ENCODE data around the gene WASF2. TPM values are rescaled to one million over a fixed set of nuclear protein-coding genes. Genes with fewer than 3 reads are reported as not detected.

WASF2 gene
- polyA plus RNA-seq, 1 experiment, result 62.7 TPM

GRCh38 chr1:27405074-27405473 is 84.9 kb downstream of the WASF2 start:
- no peaks in the 10 kb centered on the region for H3K9me3 ChIP-seq (ENCODE audit: control insufficient read depth, insufficient read depth, low read length)
- no peak overlapping the region for H3K27ac ChIP-seq (ENCODE audit: low read depth, low read length)
- ChIA-PET POLR2A (interaction anchor here (0.6 to 1.2 kb wide), 2 partner anchors 10 to 105 kb away, joined by 3 read pairs; no protein-coding TSS in a partner anchor), CTCF (interaction anchor here (0.6 to 1.6 kb wide), 4 partner anchors 10 to 202 kb away, joined by 3 to 10 read pairs (median 4); no protein-coding TSS in a partner anchor)
- H3K27me3 ChIP-seq (ENCODE audit: control insufficient read depth, insufficient read depth, low read length), result no peaks in the 10 kb centered on the region
- TF ChIP-seq, protein P1, sequence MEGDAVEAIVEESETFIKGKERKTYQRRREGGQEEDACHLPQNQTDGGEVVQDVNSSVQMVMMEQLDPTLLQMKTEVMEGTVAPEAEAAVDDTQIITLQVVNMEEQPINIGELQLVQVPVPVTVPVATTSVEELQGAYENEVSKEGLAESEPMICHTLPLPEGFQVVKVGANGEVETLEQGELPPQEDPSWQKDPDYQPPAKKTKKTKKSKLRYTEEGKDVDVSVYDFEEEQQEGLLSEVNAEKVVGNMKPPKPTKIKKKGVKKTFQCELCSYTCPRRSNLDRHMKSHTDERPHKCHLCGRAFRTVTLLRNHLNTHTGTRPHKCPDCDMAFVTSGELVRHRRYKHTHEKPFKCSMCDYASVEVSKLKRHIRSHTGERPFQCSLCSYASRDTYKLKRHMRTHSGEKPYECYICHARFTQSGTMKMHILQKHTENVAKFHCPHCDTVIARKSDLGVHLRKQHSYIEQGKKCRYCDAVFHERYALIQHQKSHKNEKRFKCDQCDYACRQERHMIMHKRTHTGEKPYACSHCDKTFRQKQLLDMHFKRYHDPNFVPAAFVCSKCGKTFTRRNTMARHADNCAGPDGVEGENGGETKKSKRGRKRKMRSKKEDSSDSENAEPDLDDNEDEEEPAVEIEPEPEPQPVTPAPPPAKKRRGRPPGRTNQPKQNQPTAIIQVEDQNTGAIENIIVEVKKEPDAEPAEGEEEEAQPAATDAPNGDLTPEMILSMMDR (IDR thresholded peaks at IDR 0.05; ENCODE audit: low read depth, low read length), result no peak
- no peak for DNase-seq (ENCODE audit: low read depth, low spot score)
- no peak overlapping the region for H3K4me3 ChIP-seq (ENCODE audit: low read depth, low read length)

DNA sequence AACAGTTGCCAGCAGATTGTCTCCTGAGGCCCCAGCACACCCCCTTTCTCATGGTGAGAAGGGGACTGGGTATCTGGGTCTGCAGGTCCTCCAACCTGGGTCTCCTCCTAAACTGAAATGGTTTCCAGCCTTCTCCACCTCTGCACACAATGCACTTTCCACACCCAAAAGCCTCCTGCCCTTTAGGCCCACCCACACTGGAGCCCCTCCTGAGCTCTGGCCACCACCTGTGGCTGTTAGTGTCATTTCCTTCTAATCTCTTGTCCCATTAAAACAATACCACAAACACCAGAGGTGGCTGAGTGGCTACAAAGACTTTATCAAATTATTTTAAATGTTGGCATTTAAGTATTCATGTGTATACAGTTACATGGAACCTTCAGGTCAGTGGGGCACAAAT is 86.0 kb downstream of the WASF2 start:
- ChIA-PET POLR2A (no interaction called here), CTCF (interaction anchor here (0.6 to 2.9 kb wide), 4 partner anchors 9 to 202 kb away, joined by 3 to 18 read pairs (median 9); no protein-coding TSS in a partner anchor)

GRCh38 chr1:27403065-27403726 is 86.8 kb downstream of the WASF2 start:
- TF ChIP-seq, protein P1 (IDR thresholded peaks at IDR 0.05; ENCODE audit: low read depth, low read length), result peak; percentile 35
- ChIA-PET CTCF (interaction anchor here (0.6 to 2.9 kb wide), 7 partner anchors 13 to 854 kb away, joined by 3 to 18 read pairs (median 3); no protein-coding TSS in a partner anchor), POLR2A (no interaction called here)
- Histone ChIP-seq H3K27ac (ENCODE audit: low read depth, low read length) (peak overlapping the region; percentile 47), H3K9me3 (ENCODE audit: control insufficient read depth, insufficient read depth, low read length) (no peaks in the 10 kb centered on the region), H3K4me3 (ENCODE audit: low read depth, low read length) (no peak overlapping the region), H3K27me3 (ENCODE audit: control insufficient read depth, insufficient read depth, low read length) (no peaks in the 10 kb centered on the region)
- no peak for DNase-seq (ENCODE audit: low read depth, low spot score)

More for the DNA sequence above, 86.0 kb downstream of the WASF2 start:
- Histone ChIP-seq H3K27ac (ENCODE audit: low read depth, low read length) (peak overlapping the region; percentile 47), H3K27me3 (ENCODE audit: control insufficient read depth, insufficient read depth, low read length) (no peaks in the 10 kb centered on the region), H3K9me3 (ENCODE audit: control insufficient read depth, insufficient read depth, low read length) (no peaks in the 10 kb centered on the region), H3K4me3 (ENCODE audit: low read depth, low read length) (no peak overlapping the region)
- no peak for DNase-seq (ENCODE audit: low read depth, low spot score)
- TF ChIP-seq, protein P1 (IDR thresholded peaks at IDR 0.05; ENCODE audit: low read depth, low read length), result no peak

- H3K27me3 ChIP-seq (ENCODE audit: control insufficient read depth, insufficient read depth, low read length), result no peaks in the 10 kb centered on the region
- TF ChIP-seq, protein P1 (IDR thresholded peaks at IDR 0.05; ENCODE audit: low read depth, low read length), result peak; percentile 52
- no peaks in the 10 kb centered on the region for H3K9me3 ChIP-seq (ENCODE audit: control insufficient read depth, insufficient read depth, low read length)
- no peak for DNase-seq (ENCODE audit: low read depth, low spot score)
- POLR2A ChIA-PET, result no interaction called here
- CTCF ChIA-PET, result interaction anchor here (0.6 to 2.9 kb wide), 9 partner anchors 16 to 853 kb away, joined by 3 to 18 read pairs (median 4); no protein-coding TSS in a partner anchor
- H3K4me3 ChIP-seq (ENCODE audit: low read depth, low read length), result no peak overlapping the region
- no peak overlapping the region for H3K27ac ChIP-seq (ENCODE audit: low read depth, low read length)
Observed at GRCh38 chr1:27402349-27402754, 87.6 kb downstream of the WASF2 start.

GRCh38 chr1:27400963-27401341 is 89.0 kb downstream of the WASF2 start:
- CTCF ChIA-PET, result interaction anchor here (1.3 to 2.9 kb wide), 3 partner anchors 33 to 355 kb away, joined by 3 to 18 read pairs (median 3); no protein-coding TSS in a partner anchor

More at GRCh38 chr1:27400963-27401341, 89.0 kb downstream of the WASF2 start:
- Histone ChIP-seq H3K27me3 (ENCODE audit: control insufficient read depth, insufficient read depth, low read length) (no peaks in the 10 kb centered on the region), H3K27ac (ENCODE audit: low read depth, low read length) (no peak overlapping the region), H3K9me3 (ENCODE audit: control insufficient read depth, insufficient read depth, low read length) (no peaks in the 10 kb centered on the region), H3K4me3 (ENCODE audit: low read depth, low read length) (no peak overlapping the region)
- DNase-seq (ENCODE audit: low read depth, low spot score), result no peak
- POLR2A ChIA-PET, result interaction anchor here (0.6 kb wide), 1 partner anchor 194 kb away, joined by 3 read pairs; no protein-coding TSS in a partner anchor
- TF ChIP-seq, protein P1 (IDR thresholded peaks at IDR 0.05; ENCODE audit: low read depth, low read length), result no peak

All from AG04450 (cell line).